NT2/D1 (cell line): ENCODE measurements around the gene VIM.

Source experiments
- DNase-seq: peaks from one replicate; pipeline ENCODE4 v3.0.0-alpha.2; 2011; ENCODE audit warnings: low read depth, low spot score
- H3K27me3 ChIP-seq: 2 replicates; pipeline ENCODE4 v1.6.0; 2011; ENCODE audit warnings: mild to moderate bottlenecking; ENCODE audit not compliant: insufficient read length, insufficient read depth
- H3K36me3 ChIP-seq: 2 replicates; pipeline ENCODE4 v1.6.1; 2011; ENCODE audit warnings: mild to moderate bottlenecking, low read length, mixed read lengths; ENCODE audit not compliant: insufficient read depth, insufficient read length
- H3K4me1 ChIP-seq: 2 replicates; pipeline ENCODE4 v1.5.1; 2011; ENCODE audit not compliant: insufficient read depth, insufficient read length
- H3K4me3 ChIP-seq: 2 replicates; pipeline ENCODE4 v1.5.1; 2011; ENCODE audit warnings: low read depth; ENCODE audit not compliant: insufficient read length
- H3K9ac ChIP-seq: 2 replicates; pipeline ENCODE4 v1.6.0; 2011; ENCODE audit warnings: low read depth; ENCODE audit not compliant: insufficient read length
- H3K9me3 ChIP-seq: 2 replicates; pipeline ENCODE4 v1.5.1; 2011; ENCODE audit warnings: mild to moderate bottlenecking, low read length; ENCODE audit not compliant: insufficient read depth
- SUZ12 ChIP-seq: IDR thresholded peaks from 2 replicates; pipeline ENCODE4 v1.6.1; 2011; ENCODE audit not compliant: insufficient read length, insufficient read depth; ENCODE audit errors: extremely low read depth
- YY1 ChIP-seq: IDR thresholded peaks from 2 replicates; pipeline ENCODE4 v1.6.1; 2011; ENCODE audit not compliant: insufficient read length, insufficient read depth
- ZNF274 ChIP-seq: IDR thresholded peaks from 2 replicates; pipeline ENCODE4 v1.6.1; 2011; ENCODE audit warnings: mild to moderate bottlenecking, low read depth, low read length

The VIM gene

GRCh38 chr10:17282311-17282710, 54.3 kb downstream of the VIM start:
- TF ChIP-seq ZNF274, result no peak

DNA sequence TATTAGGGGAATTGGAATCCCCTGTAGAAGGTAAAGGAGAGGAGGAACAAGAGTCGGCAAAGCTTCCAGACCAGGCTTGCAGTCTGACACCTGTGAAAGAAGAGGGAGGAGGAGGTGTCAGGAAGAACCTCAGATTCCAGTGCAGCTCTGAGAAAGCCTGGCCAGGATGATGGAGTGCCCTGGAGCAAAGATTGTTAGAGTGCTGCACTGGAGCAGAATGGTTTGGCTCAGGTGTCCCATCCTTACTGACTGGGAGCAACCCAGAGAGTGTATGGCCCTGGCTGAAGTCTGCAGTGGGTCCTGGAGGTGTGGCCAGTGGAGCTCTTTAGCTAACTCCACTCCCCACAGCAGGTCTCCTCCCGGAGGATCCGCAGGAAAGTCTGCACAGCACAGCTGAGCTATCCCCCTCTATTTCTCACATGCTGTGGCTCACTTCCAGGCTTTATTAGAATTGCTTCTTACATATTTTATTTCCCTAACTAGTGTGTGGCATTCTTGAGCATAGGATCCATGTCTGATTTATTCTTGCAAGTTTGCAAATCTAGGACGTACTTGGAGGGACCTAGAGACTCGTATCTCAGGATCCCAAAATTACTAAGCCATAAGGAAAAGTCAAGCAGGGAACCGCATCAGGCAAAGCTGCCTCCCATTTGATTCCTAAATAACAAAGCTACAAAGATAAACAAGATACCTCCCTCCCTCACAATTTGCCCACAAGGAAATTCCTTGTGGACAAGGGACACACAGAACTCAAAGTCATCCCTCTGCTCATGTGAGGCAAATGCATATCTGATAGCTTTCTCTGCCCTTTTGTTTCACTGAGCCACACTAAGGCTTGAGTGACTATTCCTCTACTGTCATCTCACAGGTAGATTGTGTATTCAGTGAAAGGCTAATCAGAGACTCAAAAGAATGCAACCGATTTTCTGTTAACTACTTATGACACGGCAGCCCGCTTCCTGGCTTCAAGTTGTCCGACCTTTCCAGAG, 58.8 kb downstream of the VIM start:
- Histone ChIP-seq H3K4me1 (no peaks in the 10 kb centered on the region), H3K36me3 (no peaks in the 10 kb centered on the region), H3K4me3 (no peak overlapping the region), H3K9ac (no peak overlapping the region), H3K27me3 (no peaks in the 10 kb centered on the region), H3K9me3 (peaks cover 10% of the 10 kb centered on the region; the same call in 1 of the 2 replicates)
- no peak for TF ChIP-seq SUZ12
- TF ChIP-seq ZNF274, result no peak
- no peak for TF ChIP-seq YY1
- no peak for DNase-seq

More at GRCh38 chr10:17282311-17282710, 54.3 kb downstream of the VIM start:
- no peak overlapping the region for H3K4me3 ChIP-seq
- peaks cover 22% of the 10 kb centered on the region for H3K9me3 ChIP-seq
- H3K9ac ChIP-seq, result no peak overlapping the region
- H3K36me3 ChIP-seq, result no peaks in the 10 kb centered on the region
- DNase-seq, result no peak
- no peaks in the 10 kb centered on the region for H3K4me1 ChIP-seq
- H3K27me3 ChIP-seq, result no peaks in the 10 kb centered on the region
